ENCODE measurements around the gene ZP3. TPM values are rescaled to one million over a fixed set of nuclear protein-coding genes. Genes with fewer than 3 reads are reported as not detected.

The ZP3 gene
- polyA plus RNA-seq, 1 donor (not counting 4 experiments of a cell fraction or from before 2014, with no cell fraction given) = 6.9 TPM

DNA sequence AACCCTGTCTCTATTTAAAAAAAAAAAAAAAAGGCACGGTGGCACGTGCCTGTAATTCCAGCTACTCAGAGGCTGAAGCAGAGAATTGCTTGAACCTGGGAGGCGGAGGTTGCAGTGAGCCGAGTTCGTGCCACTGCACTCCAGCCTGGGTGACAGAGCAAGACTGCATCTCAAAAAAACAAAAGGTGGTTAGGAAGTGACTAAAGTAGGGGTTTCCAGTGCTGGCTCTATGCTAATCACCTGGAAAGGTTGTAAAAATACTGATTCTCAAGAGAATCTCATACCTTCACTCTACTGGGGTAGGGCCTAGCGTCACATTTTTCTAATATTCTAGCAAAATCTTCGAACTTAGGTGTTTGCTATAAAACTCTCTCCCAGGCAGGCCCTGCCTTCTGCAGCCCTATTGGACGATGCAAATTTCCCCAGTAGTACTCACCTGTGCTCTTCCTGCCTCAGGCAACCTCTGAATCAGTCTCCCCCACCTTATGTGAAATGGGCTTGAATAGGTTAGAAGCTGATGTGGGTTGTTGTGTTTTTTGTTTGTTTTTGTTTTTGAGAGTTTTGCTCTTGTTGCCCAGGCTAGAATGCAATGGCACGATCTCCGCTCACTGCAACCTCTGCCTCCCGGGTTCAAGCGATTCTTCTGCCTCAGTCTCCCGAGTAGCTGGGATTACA is 3.5 kb downstream of the ZP3 start:
- dilution Hi-C loops (cut with MboI; ENCODE audit: extremely low pct_ligation_motif_present, low sequenced_read_pairs) = no loop called here
- H3K27me3 ChIP-seq (ENCODE audit: control insufficient read depth, extremely low read depth, insufficient read depth, low read length) = no peaks in the 10 kb centered on the region
- FAIRE-seq = peak; percentile 86

DNA sequence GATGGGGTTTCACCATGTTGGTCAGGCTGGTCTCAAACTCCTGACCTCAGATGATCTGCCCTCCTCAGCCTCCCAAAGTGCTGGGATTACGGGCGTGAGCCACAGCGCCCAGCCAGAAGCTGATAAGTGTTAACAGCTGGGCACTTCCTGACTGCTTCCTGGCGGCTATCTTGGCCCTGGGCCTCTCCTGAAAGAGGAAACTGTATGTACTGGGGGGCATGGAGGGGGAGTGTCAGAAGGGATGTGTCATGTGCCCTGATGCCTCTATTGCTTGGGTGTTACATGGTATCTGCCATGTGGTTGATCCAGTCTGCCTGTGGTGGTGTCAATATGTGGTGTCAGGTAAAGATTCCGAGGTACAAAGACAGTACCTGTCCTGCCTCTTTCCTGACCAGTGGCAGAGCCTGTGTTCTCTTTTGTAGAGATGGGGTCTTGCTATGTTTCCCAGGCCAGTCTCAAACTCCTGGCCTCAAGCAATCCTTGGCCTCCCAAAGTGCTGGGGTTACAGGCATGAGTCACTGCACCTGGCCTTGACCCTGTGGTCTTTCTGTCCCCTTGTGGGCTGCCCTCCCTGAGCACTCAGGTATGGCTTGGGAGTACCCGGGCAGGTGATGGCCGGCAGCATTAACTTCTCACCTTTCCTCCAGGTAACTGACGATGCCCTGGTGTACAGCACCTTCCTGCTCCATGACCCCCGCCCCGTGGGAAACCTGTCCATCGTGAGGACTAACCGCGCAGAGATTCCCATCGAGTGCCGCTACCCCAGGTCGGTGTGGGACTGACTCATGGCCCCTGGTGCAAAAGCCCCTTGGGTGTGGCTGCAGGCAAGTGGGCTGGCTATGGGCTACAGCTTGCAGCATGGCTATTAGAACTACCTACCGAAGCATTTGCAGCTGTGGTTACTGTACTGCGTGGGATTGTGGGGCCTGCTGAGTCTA is 4.4 kb downstream of the ZP3 start:
- no peaks in the 10 kb centered on the region for H3K9me3 ChIP-seq (ENCODE audit: control insufficient read depth, low read depth, low read length)
- no peaks in the 10 kb centered on the region for H4K20me1 ChIP-seq (ENCODE audit: control insufficient read depth, extremely low read depth, insufficient read depth, low read length)
- peaks cover 24% of the 10 kb centered on the region for H3K4me1 ChIP-seq (ENCODE audit: control insufficient read depth, extremely low read depth, insufficient read depth, low read length)
- H3K79me2 ChIP-seq (ENCODE audit: control insufficient read depth, insufficient read depth, low read length) = no peaks in the 10 kb centered on the region
- no peak overlapping the region for H3K4me3 ChIP-seq (ENCODE audit: control insufficient read depth in 2 of 3, extremely low read depth in 1 of 3, insufficient read depth in 2 of 3, low read depth in 1 of 3, low read length in 3 of 3)
- H3K4me2 ChIP-seq (ENCODE audit: control insufficient read depth, extremely low read depth, insufficient read depth, low read depth, low read length) = no peak overlapping the region
- H3K9me1 ChIP-seq (ENCODE audit: control insufficient read depth, extremely low read depth, insufficient read depth, low read length) = no peaks in the 10 kb centered on the region
- peak overlapping the region; percentile 49 for H3K27ac ChIP-seq (ENCODE audit: control insufficient read depth, insufficient read depth, low read length)
- no peak overlapping the region for H3K9ac ChIP-seq (ENCODE audit: control insufficient read depth, extremely low read depth, insufficient read depth, low read length)
- FAIRE-seq (no peak), DNase-seq (ENCODE audit: low read depth, low spot score) (no peak)
- H2AFZ ChIP-seq (ENCODE audit: control insufficient read depth, low read length) = no peak overlapping the region
- peaks cover 0 to 2% of the 10 kb centered on the region in 2 experiments for H3K36me3 ChIP-seq (ENCODE audit: control insufficient read depth in 2 of 2, extremely low read depth in 1 of 2, insufficient read depth in 2 of 2, low read length in 2 of 2)
- TF ChIP-seq, protein P1, sequence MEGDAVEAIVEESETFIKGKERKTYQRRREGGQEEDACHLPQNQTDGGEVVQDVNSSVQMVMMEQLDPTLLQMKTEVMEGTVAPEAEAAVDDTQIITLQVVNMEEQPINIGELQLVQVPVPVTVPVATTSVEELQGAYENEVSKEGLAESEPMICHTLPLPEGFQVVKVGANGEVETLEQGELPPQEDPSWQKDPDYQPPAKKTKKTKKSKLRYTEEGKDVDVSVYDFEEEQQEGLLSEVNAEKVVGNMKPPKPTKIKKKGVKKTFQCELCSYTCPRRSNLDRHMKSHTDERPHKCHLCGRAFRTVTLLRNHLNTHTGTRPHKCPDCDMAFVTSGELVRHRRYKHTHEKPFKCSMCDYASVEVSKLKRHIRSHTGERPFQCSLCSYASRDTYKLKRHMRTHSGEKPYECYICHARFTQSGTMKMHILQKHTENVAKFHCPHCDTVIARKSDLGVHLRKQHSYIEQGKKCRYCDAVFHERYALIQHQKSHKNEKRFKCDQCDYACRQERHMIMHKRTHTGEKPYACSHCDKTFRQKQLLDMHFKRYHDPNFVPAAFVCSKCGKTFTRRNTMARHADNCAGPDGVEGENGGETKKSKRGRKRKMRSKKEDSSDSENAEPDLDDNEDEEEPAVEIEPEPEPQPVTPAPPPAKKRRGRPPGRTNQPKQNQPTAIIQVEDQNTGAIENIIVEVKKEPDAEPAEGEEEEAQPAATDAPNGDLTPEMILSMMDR (optimal IDR thresholded peaks at IDR 0.05 in 1 of 3, IDR thresholded peaks at IDR 0.05 in 1 of 3, conservative IDR thresholded peaks at IDR 0.05 in 1 of 3; ENCODE audit: extremely low read depth in 1 of 3, insufficient read depth in 2 of 3, low read length in 3 of 3) = no peak
- no peak for TF ChIP-seq EZH2 (IDR thresholded peaks at IDR 0.05; ENCODE audit: low read length)
- dilution Hi-C loops (cut with MboI; ENCODE audit: extremely low pct_ligation_motif_present, low sequenced_read_pairs) = no loop called here
- H3K27me3 ChIP-seq (ENCODE audit: control insufficient read depth, extremely low read depth, insufficient read depth, low read length) = no peaks in the 10 kb centered on the region

More for the DNA sequence above, 3.5 kb downstream of the ZP3 start:
- Histone ChIP-seq H3K4me1 (ENCODE audit: control insufficient read depth, extremely low read depth, insufficient read depth, low read length) (peaks cover 30% of the 10 kb centered on the region), H4K20me1 (ENCODE audit: control insufficient read depth, extremely low read depth, insufficient read depth, low read length) (no peaks in the 10 kb centered on the region), H3K79me2 (ENCODE audit: control insufficient read depth, insufficient read depth, low read length) (no peaks in the 10 kb centered on the region), H3K9me1 (ENCODE audit: control insufficient read depth, extremely low read depth, insufficient read depth, low read length) (no peaks in the 10 kb centered on the region), H3K27ac (ENCODE audit: control insufficient read depth, insufficient read depth, low read length) (peak overlapping the region; percentile 49), H2AFZ (ENCODE audit: control insufficient read depth, low read length) (no peak overlapping the region), H3K9me3 (ENCODE audit: control insufficient read depth, low read depth, low read length) (no peaks in the 10 kb centered on the region), H3K9ac (ENCODE audit: control insufficient read depth, extremely low read depth, insufficient read depth, low read length) (no peak overlapping the region), H3K36me3 (ENCODE audit: control insufficient read depth in 2 of 2, extremely low read depth in 1 of 2, insufficient read depth in 2 of 2, low read length in 2 of 2) (peaks cover 0 to under 1% of the 10 kb centered on the region in 2 experiments), H3K4me3 (ENCODE audit: control insufficient read depth in 2 of 3, extremely low read depth in 1 of 3, insufficient read depth in 2 of 3, low read depth in 1 of 3, low read length in 3 of 3) (no peak overlapping the region), H3K4me2 (ENCODE audit: control insufficient read depth, extremely low read depth, insufficient read depth, low read depth, low read length) (peak overlapping the region; percentile 4)
- no peak for DNase-seq (ENCODE audit: low read depth, low spot score)
- TF ChIP-seq EZH2 (IDR thresholded peaks at IDR 0.05; ENCODE audit: low read length) = no peak
- TF ChIP-seq, protein P1 (optimal IDR thresholded peaks at IDR 0.05 in 1 of 3, IDR thresholded peaks at IDR 0.05 in 1 of 3, conservative IDR thresholded peaks at IDR 0.05 in 1 of 3; ENCODE audit: extremely low read depth in 1 of 3, insufficient read depth in 2 of 3, low read length in 3 of 3) = no peak
